Loucy (cell line): ENCODE results near the gene FAM89B.

Experiments used
- H2AFZ ChIP-seq: fragments of 200-600 bp; sonication (generic); 2 replicates; pipeline ENCODE4 v1.6.0; 2016; ENCODE audit warnings: antibody characterized with exemption, mild to moderate bottlenecking, low read length, moderate library complexity
- H3F3A ChIP-seq: fragments of 200-600 bp; 2 replicates; pipeline ENCODE4 v1.6.0; 2016; ENCODE audit warnings: antibody characterized with exemption, low read depth, mild to moderate bottlenecking
- H3K27me3 ChIP-seq: fragments of 200-600 bp; sonication (generic); 2 replicates; pipeline ENCODE4 v1.6.1; 2014; ENCODE audit warnings: low read length, mild to moderate bottlenecking; ENCODE audit not compliant: insufficient read depth, poor library complexity, severe bottlenecking
- H3K36me3 ChIP-seq: fragments of 200-600 bp; sonication (generic); 2 replicates; pipeline ENCODE4 v1.6.1; 2016; ENCODE audit warnings: low read length; ENCODE audit not compliant: insufficient read depth
- H3K4me1 ChIP-seq: fragments of 200-600 bp; sonication (generic); 2 replicates; pipeline ENCODE4 v1.5.1; 2014; ENCODE audit warnings: low read length, mild to moderate bottlenecking; ENCODE audit not compliant: insufficient read depth, poor library complexity, severe bottlenecking
- H3K4me2 ChIP-seq: fragments of 200-600 bp; sonication (generic); 2 replicates; pipeline ENCODE4 v1.6.0; 2014; ENCODE audit warnings: antibody characterized with exemption, low read length, low read depth, mild to moderate bottlenecking; ENCODE audit not compliant: poor library complexity, severe bottlenecking
- H3K4me3 ChIP-seq: fragments of 200-600 bp; sonication (generic); 2 replicates; pipeline ENCODE4 v1.5.1; 2014; ENCODE audit warnings: low read length, mild to moderate bottlenecking, mixed read lengths; ENCODE audit not compliant: poor library complexity, severe bottlenecking
- H3K79me2 ChIP-seq: fragments of 200-600 bp; sonication (generic); 2 replicates; pipeline ENCODE4 v1.6.1; 2014; ENCODE audit warnings: low read length; ENCODE audit not compliant: insufficient read depth
- H3K9ac ChIP-seq: fragments of 200-600 bp; sonication (generic); 2 replicates; pipeline ENCODE4 v1.6.0; 2014; ENCODE audit warnings: mild to moderate bottlenecking, low read depth, low read length, moderate library complexity; ENCODE audit not compliant: poor library complexity, severe bottlenecking
- H3K9me2 ChIP-seq: fragments of 200-600 bp; sonication (generic); replicated peaks from 2 replicates; pipeline ENCODE4 v1.6.1; 2016; ENCODE audit warnings: low read depth, low read length, mixed read lengths
- H3K9me3 ChIP-seq: fragments of 200-600 bp; sonication (generic); 2 replicates; pipeline ENCODE4 v1.6.1; 2014; ENCODE audit warnings: mild to moderate bottlenecking, antibody characterized with exemption, low read length, low read depth; ENCODE audit not compliant: insufficient read depth
- H4K20me1 ChIP-seq: fragments of 200-600 bp; sonication (generic); 2 replicates; pipeline ENCODE4 v1.6.0; 2014; ENCODE audit warnings: antibody characterized with exemption, low read length, mild to moderate bottlenecking; ENCODE audit not compliant: insufficient read depth, poor library complexity, severe bottlenecking
- EZH2phosphoT487 ChIP-seq: fragments of 200-600 bp; IDR thresholded peaks from 2 replicates; pipeline ENCODE4 v1.6.1; 2018; ENCODE audit warnings: antibody characterized with exemption, mild to moderate bottlenecking, moderate library complexity, borderline replicate concordance
- TF ChIP-seq, protein P1 (sequence below): fragments of 200-600 bp; sonication (generic); conservative IDR thresholded peaks from 2 replicates; pipeline ENCODE4 v1.5.1; 2014; ENCODE audit warnings: mild to moderate bottlenecking, antibody characterized with exemption, low read length

FAM89B gene

DNA sequence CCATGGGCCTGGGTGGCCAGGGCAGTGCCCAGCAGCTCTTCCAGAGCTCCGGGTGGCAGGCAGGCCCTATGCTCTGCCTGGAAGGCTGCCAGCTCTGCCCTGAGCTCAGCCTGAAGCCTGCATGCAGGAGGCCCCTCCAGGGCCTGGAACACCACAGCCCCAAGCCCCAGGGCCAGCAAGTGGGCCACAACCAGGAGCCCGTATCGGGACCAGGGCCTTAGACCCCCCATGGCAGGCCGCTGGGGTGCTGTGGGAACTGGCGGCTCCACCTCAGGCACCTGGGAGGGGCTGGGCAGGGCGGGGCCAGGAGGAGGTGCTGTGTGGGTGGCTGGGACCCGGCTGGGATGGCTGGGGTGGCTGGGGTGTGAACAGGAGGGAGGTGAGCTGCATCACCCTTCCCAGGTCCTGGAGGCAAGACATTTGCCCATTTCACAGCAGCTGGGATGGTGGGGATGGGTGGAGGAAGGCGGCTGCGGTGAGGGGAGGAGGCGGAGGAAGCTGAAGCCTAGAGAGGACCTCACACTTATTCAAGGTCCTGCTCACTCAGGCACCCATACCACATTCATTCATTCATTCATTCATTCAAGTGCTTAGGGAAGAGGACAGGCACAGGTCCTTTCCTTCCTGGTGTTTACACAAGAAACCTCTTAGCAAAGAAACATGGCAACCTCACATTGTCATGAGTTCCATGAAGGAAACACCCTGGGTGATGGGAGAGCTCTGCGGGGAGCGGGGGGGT, 23.4 kb downstream of the FAM89B start, which contains the start of gene KCNK7:
KCNK7 (minus strand) TSS at position 258 of the 739 bp plus-strand sequence; CDS start at position 230, 28 bp downstream.
- no peak within 1 kb of the TSS for H3K9ac ChIP-seq
- H4K20me1 ChIP-seq: no peaks in the 10 kb centered on the region
- H3K9me2 ChIP-seq: no peaks in the 10 kb centered on the region
- H3K27me3 ChIP-seq: no peaks in the 10 kb centered on the region
- H3K4me3 ChIP-seq: no peak within 1 kb of the TSS
- H3K4me1 ChIP-seq: no peaks in the 10 kb centered on the region
- H3K79me2 ChIP-seq: no peaks in the 10 kb centered on the region
- no peak within 1 kb of the TSS for H2AFZ ChIP-seq
- H3K36me3 ChIP-seq: peaks cover 6% of the 10 kb centered on the region; the same call in 1 of the 2 replicates
- TF ChIP-seq, protein P1, sequence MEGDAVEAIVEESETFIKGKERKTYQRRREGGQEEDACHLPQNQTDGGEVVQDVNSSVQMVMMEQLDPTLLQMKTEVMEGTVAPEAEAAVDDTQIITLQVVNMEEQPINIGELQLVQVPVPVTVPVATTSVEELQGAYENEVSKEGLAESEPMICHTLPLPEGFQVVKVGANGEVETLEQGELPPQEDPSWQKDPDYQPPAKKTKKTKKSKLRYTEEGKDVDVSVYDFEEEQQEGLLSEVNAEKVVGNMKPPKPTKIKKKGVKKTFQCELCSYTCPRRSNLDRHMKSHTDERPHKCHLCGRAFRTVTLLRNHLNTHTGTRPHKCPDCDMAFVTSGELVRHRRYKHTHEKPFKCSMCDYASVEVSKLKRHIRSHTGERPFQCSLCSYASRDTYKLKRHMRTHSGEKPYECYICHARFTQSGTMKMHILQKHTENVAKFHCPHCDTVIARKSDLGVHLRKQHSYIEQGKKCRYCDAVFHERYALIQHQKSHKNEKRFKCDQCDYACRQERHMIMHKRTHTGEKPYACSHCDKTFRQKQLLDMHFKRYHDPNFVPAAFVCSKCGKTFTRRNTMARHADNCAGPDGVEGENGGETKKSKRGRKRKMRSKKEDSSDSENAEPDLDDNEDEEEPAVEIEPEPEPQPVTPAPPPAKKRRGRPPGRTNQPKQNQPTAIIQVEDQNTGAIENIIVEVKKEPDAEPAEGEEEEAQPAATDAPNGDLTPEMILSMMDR: no peak
- no peak for TF ChIP-seq EZH2phosphoT487
- H3K9me3 ChIP-seq: no peaks in the 10 kb centered on the region
- H3F3A ChIP-seq: no peaks in the 10 kb centered on the region
- H3K4me2 ChIP-seq: no peak within 1 kb of the TSS

- no peaks in the 10 kb centered on the region for H3K9me3 ChIP-seq
- no peak overlapping the region for H3K9ac ChIP-seq
- TF ChIP-seq, protein P1: no peak
- TF ChIP-seq EZH2phosphoT487: no peak
- no peaks in the 10 kb centered on the region for H4K20me1 ChIP-seq
- no peaks in the 10 kb centered on the region for H3F3A ChIP-seq
- no peaks in the 10 kb centered on the region for H3K27me3 ChIP-seq
- H3K36me3 ChIP-seq: peaks cover 6% of the 10 kb centered on the region; the same call in 1 of the 2 replicates
- H3K4me1 ChIP-seq: no peaks in the 10 kb centered on the region
- H3K79me2 ChIP-seq: no peaks in the 10 kb centered on the region
- H3K4me2 ChIP-seq: no peak overlapping the region
- no peaks in the 10 kb centered on the region for H3K9me2 ChIP-seq
- H2AFZ ChIP-seq: no peak overlapping the region
- H3K4me3 ChIP-seq: no peak overlapping the region
Measured at GRCh38 chr11:65596520-65596919, 24.2 kb downstream of the FAM89B start.

- Histone ChIP-seq H4K20me1 (no peaks in the 10 kb centered on the region), H3K9me3 (no peaks in the 10 kb centered on the region), H3K4me3 (no peak overlapping the region), H3K4me2 (no peak overlapping the region), H3F3A (no peaks in the 10 kb centered on the region), H3K79me2 (no peaks in the 10 kb centered on the region), H3K9me2 (no peaks in the 10 kb centered on the region), H3K9ac (no peak overlapping the region), H3K4me1 (no peaks in the 10 kb centered on the region), H2AFZ (no peak overlapping the region), H3K36me3 (peaks cover 9% of the 10 kb centered on the region; the same call in 1 of the 2 replicates), H3K27me3 (no peaks in the 10 kb centered on the region)
- TF ChIP-seq, protein P1: no peak
- no peak for TF ChIP-seq EZH2phosphoT487
Measured at GRCh38 chr11:65598258-65598699, 25.9 kb downstream of the FAM89B start.
